Endothelial cell of umbilical vein (primary cell): Measurements from ENCODE around the gene PRR15. TPM values are rescaled to one million over a fixed set of nuclear protein-coding genes. Genes with fewer than 3 reads are reported as not detected.

Source experiments
- BruUV-seq: library from RNA; stranded (reverse); fragments of 400-500 nt; replicated peaks from 2 replicates; lab custom pipeline; 2021; lab: Mats Ljungman, UMichigan
- CTCF ChIA-PET: fragments of 300-600, 350-600 bp; sonication (Branson Sonifier 250); formaldehyde crosslinking; loops from one replicate; lab custom pipeline; 2021; ENCODE audit warnings: antibody characterized with exemption, inconsistent platforms; lab: Charles Lee
- POLR2A ChIA-PET: fragments of 300-600, 350-600 bp; sonication (Branson Sonifier 250); formaldehyde crosslinking; loops from one replicate; lab custom pipeline; 2021; ENCODE audit warnings: antibody characterized with exemption, inconsistent platforms; lab: Charles Lee
- DNase-seq: peaks from one replicate; pipeline ENCODE4 v3.0.0-alpha.2; 2011; ENCODE audit warnings: low read depth, low spot score
- FAIRE-seq: peaks from 2 replicates; lab custom pipeline; 2011; peaks lifted over from hg19 to GRCh38; lab: Jason Lieb, UNC
- H2AFZ ChIP-seq: 2 replicates; pipeline ENCODE4 v1.6.0; 2012; ENCODE audit warnings: low read depth, low read length, control low read depth, inconsistent platforms
- H3K27ac ChIP-seq: 2 replicates; pipeline ENCODE4 v1.5.1; 2011; ENCODE audit warnings: low read depth, mild to moderate bottlenecking, control low read depth, low read length, moderate library complexity; ENCODE audit not compliant: insufficient read depth
- H3K27me3 ChIP-seq, 2 experiments: 2 replicates each; pipeline versions ENCODE4 v1.6.0 to v1.6.1; 2011; ENCODE audit warnings: low read length in 2 of 2, mixed read lengths in 1 of 2; ENCODE audit not compliant: control insufficient read depth in 2 of 2, insufficient read depth in 2 of 2
- H3K36me3 ChIP-seq, 2 experiments: 2 replicates in 1 of 2; 3 replicates in 1 of 2; pipeline ENCODE4 v1.5.1; 2011; ENCODE audit warnings: low read length in 2 of 2, mild to moderate bottlenecking in 1 of 2, moderate library complexity in 1 of 2; ENCODE audit not compliant: control insufficient read depth in 2 of 2, insufficient read depth in 2 of 2; ENCODE audit errors: extremely low read depth in 1 of 2
- H3K4me1 ChIP-seq: 3 replicates; pipeline ENCODE4 v1.5.1; 2011; ENCODE audit warnings: mild to moderate bottlenecking, low read length; ENCODE audit not compliant: control insufficient read depth, insufficient read depth; ENCODE audit errors: extremely low read depth
- H3K4me2 ChIP-seq: 2 replicates; pipeline ENCODE4 v1.6.1; 2011; ENCODE audit warnings: low read length, control low read depth, mixed read lengths; ENCODE audit not compliant: insufficient read depth
- H3K4me3 ChIP-seq, 3 experiments: fragments of 200-600 bp in 1 of 3; sonication (generic), shearing (Covaris generic) in 1 of 3; replicated peaks in 1 of 3; 2 replicates each; pipeline ENCODE4 v1.5.1; 2011 to 2016; ENCODE audit warnings: control low read depth in 3 of 3, low read length in 3 of 3, mild to moderate bottlenecking in 2 of 3, inconsistent platforms in 1 of 3, low read depth in 1 of 3, moderate library complexity in 1 of 3; ENCODE audit not compliant: insufficient read depth in 1 of 3
- H3K79me2 ChIP-seq: 2 replicates; pipeline ENCODE4 v1.6.0; 2012; ENCODE audit warnings: low read length, inconsistent platforms; ENCODE audit not compliant: control insufficient read depth, insufficient read depth
- H3K9ac ChIP-seq: replicated peaks from 2 replicates; pipeline ENCODE3; 2011; ENCODE audit warnings: low read length, control low read depth; ENCODE audit not compliant: insufficient read depth; ENCODE audit errors: extremely low read depth
- H3K9me1 ChIP-seq: replicated peaks from 3 replicates; pipeline ENCODE4 v1.6.0; 2011; ENCODE audit warnings: mild to moderate bottlenecking, low read length; ENCODE audit not compliant: control insufficient read depth, insufficient read depth; ENCODE audit errors: extremely low read depth
- H3K9me3 ChIP-seq: replicated peaks from 2 replicates; pipeline ENCODE4 v1.5.1; 2012; ENCODE audit warnings: low read length, inconsistent platforms; ENCODE audit not compliant: control insufficient read depth, insufficient read depth
- H4K20me1 ChIP-seq: replicated peaks from 2 replicates; pipeline ENCODE3; 2011; ENCODE audit warnings: mild to moderate bottlenecking, low read length; ENCODE audit not compliant: control insufficient read depth, insufficient read depth; ENCODE audit errors: extremely low read depth
- CTCF ChIP-seq, 2 donors: IDR thresholded peaks; 1 replicate in 1 of 2; 2 replicates in 1 of 2; pipeline ENCODE4 v1.5.1; 2011; ENCODE audit warnings: low read length in 2 of 2, mild to moderate bottlenecking in 2 of 2, moderate library complexity in 2 of 2, control low read depth in 1 of 2, inconsistent platforms in 1 of 2, low read depth in 1 of 2; ENCODE audit not compliant: insufficient read depth in 1 of 2; ENCODE audit errors: extremely low read depth in 1 of 2
- EZH2 ChIP-seq: IDR thresholded peaks from 2 replicates; pipeline ENCODE4 v1.6.1; 2012; ENCODE audit warnings: borderline replicate concordance, low read depth, mild to moderate bottlenecking, moderate library complexity, low read length, inconsistent platforms; ENCODE audit not compliant: severe bottlenecking
- FOS ChIP-seq: IDR thresholded peaks from 2 replicates; pipeline ENCODE4 v1.6.1; 2011; ENCODE audit warnings: mild to moderate bottlenecking, low read length, moderate library complexity, borderline replicate concordance; ENCODE audit not compliant: insufficient read depth
- GATA2 ChIP-seq: IDR thresholded peaks from 2 replicates; pipeline ENCODE4 v1.7.0; 2011; ENCODE audit warnings: low read depth, mild to moderate bottlenecking, moderate library complexity, mixed read lengths, low read length; ENCODE audit not compliant: insufficient read length, insufficient read depth
- JUN ChIP-seq: IDR thresholded peaks from 2 replicates; pipeline ENCODE4 v1.6.1; 2011; ENCODE audit warnings: borderline replicate concordance, low read depth; ENCODE audit not compliant: insufficient read length, insufficient read depth
- MYC ChIP-seq: IDR thresholded peaks from one replicate; pipeline ENCODE4 v1.6.1; 2011; ENCODE audit warnings: mild to moderate bottlenecking, low read depth, low read length
- POLR2A ChIP-seq: IDR thresholded peaks from 2 replicates; pipeline ENCODE4 v1.6.1; 2012; ENCODE audit warnings: low read depth, mild to moderate bottlenecking, control low read depth, low read length
- POLR2AphosphoS5 ChIP-seq: IDR thresholded peaks from 2 replicates; pipeline ENCODE4 v1.6.1; 2012; ENCODE audit warnings: low read depth, mild to moderate bottlenecking, control low read depth, low read length, moderate library complexity; ENCODE audit not compliant: insufficient read depth
- dilution Hi-C: fragments of 300-500 bp; cut with MboI; formaldehyde crosslinking; loops from one replicate; pipeline ENCODE4 v1.15.0; 2019; ENCODE audit warnings: low sequenced_read_pairs; ENCODE audit not compliant: extremely low pct_ligation_motif_present
- intact Hi-C: fragments of 100-400 bp; cut with micrococcal nuclease; formaldehyde crosslinking; loops from one replicate; pipeline ENCODE4 v1.10.0; 2022
- polyA plus RNA-seq, 4 experiments: library from polyadenylated mRNA; depleted of rRNA in 3 of 4; stranded (reverse) in 3 of 4; unstranded in 1 of 4; fragments of >200 nt; gene quantifications; 2 replicates each; pipeline versions ENCODE4 v1.2.1 to v1.2.3, GENCODE V29; 2011 to 2012; ENCODE audit warnings: missing spikeins in 1 of 4
- total RNA-seq: library from RNA; stranded (reverse); gene quantifications from 2 replicates; pipeline ENCODE4 v1.2.3, GENCODE V29; 2021
- TF ChIP-seq, protein P1 (sequence below): IDR thresholded peaks from 2 replicates; pipeline ENCODE4 v1.6.1; 2011; ENCODE audit not compliant: insufficient read depth, insufficient read length

Gene PRR15
- total and polyA plus RNA-seq, 2 donors (not counting 3 experiments of a cell fraction or from before 2014, with no cell fraction given): 1.8 to 5.0 TPM

GRCh38 chr7:29587195-29587808 lies 23.7 kb downstream of the PRR15 start:
- FAIRE-seq: no peak
- BruUV-seq: no TSS peak
- dilution Hi-C loops: no loop called here

More at GRCh38 chr7:29587195-29587808, 23.7 kb downstream of the PRR15 start:
- TF ChIP-seq, protein P1, sequence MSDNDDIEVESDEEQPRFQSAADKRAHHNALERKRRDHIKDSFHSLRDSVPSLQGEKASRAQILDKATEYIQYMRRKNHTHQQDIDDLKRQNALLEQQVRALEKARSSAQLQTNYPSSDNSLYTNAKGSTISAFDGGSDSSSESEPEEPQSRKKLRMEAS: no peak
- TF ChIP-seq MYC (no peak), JUN (no peak), CTCF (IDR thresholded peaks at IDR 0.05; ENCODE audit: extremely low read depth in 1 of 2, insufficient read depth in 1 of 2, low read depth in 1 of 2, low read length in 2 of 2) (no peak), EZH2 (no peak), GATA2 (no peak), POLR2AphosphoS5 (no peak), FOS (no peak), POLR2A (no peak)
- no peak overlapping the region for H2AFZ ChIP-seq
- H3K9ac ChIP-seq: no peak overlapping the region
- DNase-seq: no peak
- no peaks in the 10 kb centered on the region for H3K36me3 ChIP-seq
- H3K79me2 ChIP-seq: no peaks in the 10 kb centered on the region
- no peaks in the 10 kb centered on the region for H3K9me3 ChIP-seq
- H4K20me1 ChIP-seq: no peaks in the 10 kb centered on the region
- no peaks in the 10 kb centered on the region for H3K9me1 ChIP-seq
- H3K27me3 ChIP-seq: no peaks in the 10 kb centered on the region
- CTCF ChIA-PET: no interaction called here
- no peak overlapping the region for H3K4me2 ChIP-seq
- no peaks in the 10 kb centered on the region for H3K4me1 ChIP-seq
- H3K27ac ChIP-seq: no peak overlapping the region
- POLR2A ChIA-PET: no interaction called here
- intact Hi-C loops: no loop called here
- H3K4me3 ChIP-seq: no peak overlapping the region
